Heart left ventricle (tissue), 13 donors: ENCODE data around the gene TMEM132D.

Experiments used
- POLR2A ChIP-seq, 2 donors: fragments of 450-650 bp; IDR thresholded peaks; one replicate each; pipeline ENCODE4 v1.6.1; 2017; ENCODE audit warnings: antibody characterized with exemption in 2 of 2, mild to moderate bottlenecking in 2 of 2, moderate library complexity in 2 of 2
- TF ChIP-seq, protein P1 (sequence below), 12 donors: fragments of 200-600 bp; sonication (generic) in 4 of 12; IDR thresholded peaks; one replicate each; pipeline versions ENCODE4 v1.5.0 to v1.8.0; 2018 to 2022; ENCODE audit warnings: antibody characterized with exemption in 12 of 12, mild to moderate bottlenecking in 5 of 12
- donor health status: ischemic (EF 13 %, LVEDD 7.1; RV severe dilation, severe dysfunction).
- donor health status: DM: no; HTN: yes; CAD: no.
- donor health status: DM: no; HTN: no; CAD: no.
- donor health status: ischemic (EF 25% LVEDD 6.9; RV normal size, moderate dysfunction).
- donor health status: ischemic (EF 25% LVEDD 5.7; RV mildly dilated, moderate dysfunction).
- donor health status: ischemic (EF 35%, LVEDD 5.7; RV mildly dilated, moderate dysfunction).
- donor health status: nonischemic (EF 11% LVEDD 7.7; RV severe dilation, severe dysfunction).
- donor health status: DM: yes; HTN: yes; CAD: no.
- donor health status: PGD.
- donor health status: ischemic (EF 29% LVEDD 5.4; RV normal size, mild dysfunction).
- donor health status: nonischemic (EF 23%, LVEDD 6.1; RV moderate dilation, normal function).

DNA sequence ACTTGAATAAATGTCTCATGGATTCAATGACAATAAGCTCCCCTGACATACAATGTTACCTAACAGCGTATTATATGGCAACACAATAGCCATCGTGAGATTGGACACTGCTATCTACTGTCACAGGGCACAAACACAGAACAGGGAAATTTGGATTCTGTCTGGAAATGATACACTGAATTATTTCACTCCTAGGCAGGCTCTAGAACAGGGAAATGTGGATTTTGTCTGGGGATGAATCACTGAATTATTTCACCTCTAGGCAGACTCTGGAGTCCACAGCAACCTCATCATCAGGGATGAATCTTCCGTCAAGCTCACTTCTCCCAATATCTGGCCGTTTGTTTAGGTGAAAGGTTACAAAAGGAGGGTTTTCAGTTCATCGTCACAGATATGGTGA lies 288.8 kb downstream of the TMEM132D start:
- TF ChIP-seq, protein P1, sequence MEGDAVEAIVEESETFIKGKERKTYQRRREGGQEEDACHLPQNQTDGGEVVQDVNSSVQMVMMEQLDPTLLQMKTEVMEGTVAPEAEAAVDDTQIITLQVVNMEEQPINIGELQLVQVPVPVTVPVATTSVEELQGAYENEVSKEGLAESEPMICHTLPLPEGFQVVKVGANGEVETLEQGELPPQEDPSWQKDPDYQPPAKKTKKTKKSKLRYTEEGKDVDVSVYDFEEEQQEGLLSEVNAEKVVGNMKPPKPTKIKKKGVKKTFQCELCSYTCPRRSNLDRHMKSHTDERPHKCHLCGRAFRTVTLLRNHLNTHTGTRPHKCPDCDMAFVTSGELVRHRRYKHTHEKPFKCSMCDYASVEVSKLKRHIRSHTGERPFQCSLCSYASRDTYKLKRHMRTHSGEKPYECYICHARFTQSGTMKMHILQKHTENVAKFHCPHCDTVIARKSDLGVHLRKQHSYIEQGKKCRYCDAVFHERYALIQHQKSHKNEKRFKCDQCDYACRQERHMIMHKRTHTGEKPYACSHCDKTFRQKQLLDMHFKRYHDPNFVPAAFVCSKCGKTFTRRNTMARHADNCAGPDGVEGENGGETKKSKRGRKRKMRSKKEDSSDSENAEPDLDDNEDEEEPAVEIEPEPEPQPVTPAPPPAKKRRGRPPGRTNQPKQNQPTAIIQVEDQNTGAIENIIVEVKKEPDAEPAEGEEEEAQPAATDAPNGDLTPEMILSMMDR (IDR thresholded peaks at IDR 0.05) = no peak
- no peak for TF ChIP-seq POLR2A (IDR thresholded peaks at IDR 0.05)
